Stimulated activated CD4-positive, alpha-beta T cell treated with anti-CD3 and anti-CD28 coated beads, Interleukin-15, amount 100 ng/mL, for 1 hour (primary cell): ENCODE data around the gene TCEA3.

ENCODE experiments used
- DNase-seq, 2 donors: peaks; one replicate each; pipeline ENCODE4 v3.0.0-alpha.2; 2020; ENCODE audit warnings: low read depth in 1 of 2, low spot score in 1 of 2

The TCEA3 gene

GRCh38 chr1:23331713-23332112, 92.8 kb downstream of the TCEA3 start:
- DNase-seq, result no peak
